Body of pancreas (tissue), 4 donors: Measurements from ENCODE around the gene SLC16A8.

Experiments
- CTCF ChIP-seq, 7 experiments: fragments of 450-650 bp in 4 of 7; fragments of 200-600 bp in 3 of 7; sonication (generic) in 3 of 7; IDR thresholded peaks; one replicate each; pipeline ENCODE4 v1.5.1; 2016 to 2019; ENCODE audit warnings: antibody characterized with exemption in 7 of 7
- POLR2A ChIP-seq, 3 donors: fragments of 450-650 bp; IDR thresholded peaks; one replicate each; pipeline ENCODE4 v1.6.1; 2016; ENCODE audit warnings: antibody characterized with exemption in 3 of 3, mild to moderate bottlenecking in 2 of 3

- TF ChIP-seq POLR2A (IDR thresholded peaks at IDR 0.05) (no peak), CTCF (IDR thresholded peaks at IDR 0.05) (no peak)
Observed at GRCh38 chr22:38115423-38116205, 31.6 kb upstream of the SLC16A8 start.
